Measurements from ENCODE around the gene RGS7.
"Not testable (repeated sequence)": the region's sequence is repeated elsewhere in the genome, so short reads cannot be mapped to it uniquely, and the experiment has no call there.

RGS7 gene

GRCh38 chr1:240895424-240895823 is 461.6 kb downstream of the RGS7 start:
- DNase-seq: not testable (repeated sequence)

GRCh38 chr1:240888787-240889048 is 468.3 kb downstream of the RGS7 start:
- DNase-seq: no peak

- DNase-seq: peak; percentile 20
Observed at GRCh38 chr1:240888039-240888786, 468.8 kb downstream of the RGS7 start.

DNA sequence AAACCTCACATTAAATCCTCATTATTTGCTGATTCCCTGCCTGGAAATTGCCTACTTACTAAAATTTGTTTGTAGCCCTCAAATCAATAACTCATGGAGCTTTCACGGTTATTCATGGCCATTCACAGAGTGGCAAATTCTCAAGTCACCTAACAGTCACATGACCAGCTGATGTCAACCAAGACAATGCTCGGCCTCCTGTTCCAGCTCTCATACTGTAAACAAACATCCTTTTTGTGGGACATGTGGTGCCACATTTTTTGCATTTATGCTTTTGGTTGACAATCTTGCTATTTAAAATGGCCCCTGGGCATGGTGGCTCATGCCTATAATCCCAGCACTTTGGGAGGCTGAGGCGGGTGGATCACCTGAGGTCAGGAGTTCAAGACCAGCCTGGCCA is 473.5 kb downstream of the RGS7 start:
- DNase-seq: no peak

GRCh38 chr1:240882656-240883308 is 474.2 kb downstream of the RGS7 start:
- not testable (repeated sequence) for DNase-seq

DNA sequence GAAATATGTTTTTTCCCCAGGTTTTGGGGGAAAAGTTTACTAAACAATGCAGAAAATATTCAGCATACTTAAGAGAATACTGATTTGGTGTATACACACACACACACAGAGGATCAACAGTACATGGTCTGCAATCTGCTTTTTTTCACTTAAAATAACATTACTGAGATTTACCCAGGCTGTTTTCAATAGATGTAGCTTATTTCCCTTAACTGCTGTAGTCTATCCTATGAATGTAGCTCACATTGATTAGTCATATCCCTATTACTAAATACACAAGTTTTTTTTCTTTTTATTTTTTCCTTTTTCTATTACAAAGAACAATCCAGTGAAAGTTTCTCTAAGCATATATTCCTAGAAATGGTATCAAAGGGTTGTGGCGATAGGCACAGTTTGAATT is 478.4 kb downstream of the RGS7 start:
- DNase-seq: no peak

- no peak for DNase-seq
Observed at GRCh38 chr1:240877605-240878004, 479.4 kb downstream of the RGS7 start.

DNA sequence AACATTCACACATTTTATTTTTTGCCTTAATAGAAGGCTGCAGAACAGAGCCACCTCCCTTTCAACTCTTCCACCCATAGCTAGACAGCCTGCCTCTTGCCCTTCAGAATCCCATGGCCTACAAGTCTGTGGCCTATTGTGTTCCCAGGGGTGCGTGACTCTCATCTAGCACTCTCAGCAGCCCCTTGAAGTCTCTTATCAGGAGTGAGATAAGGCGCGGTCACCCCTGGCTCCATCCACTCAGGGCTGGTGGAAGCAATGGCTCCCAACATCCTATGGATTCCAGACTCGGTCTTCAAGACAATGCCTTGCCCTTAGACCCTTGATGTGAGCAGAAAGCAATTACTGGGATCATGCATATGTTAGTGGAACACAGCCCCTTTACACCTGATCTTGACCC is 480.9 kb downstream of the RGS7 start:
- no peak for DNase-seq

DNA sequence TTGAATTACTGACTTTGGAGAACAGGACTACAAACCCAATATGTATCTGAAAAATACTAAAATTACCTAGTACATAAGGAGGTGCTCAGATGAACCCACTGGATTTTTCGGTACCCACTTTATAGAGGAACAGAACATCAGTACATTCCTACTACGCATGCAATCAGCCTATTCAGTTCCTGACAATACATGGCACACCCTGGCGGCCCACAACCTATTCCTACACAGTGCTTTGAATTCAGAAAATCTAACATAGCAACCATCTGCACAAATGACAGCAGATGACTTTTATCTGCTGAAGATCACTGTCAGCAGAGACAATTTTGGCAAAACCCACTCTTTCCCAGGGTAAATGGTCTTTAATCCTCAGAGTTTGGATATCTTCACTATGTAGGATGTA is 487.9 kb downstream of the RGS7 start:
- DNase-seq: no peak

DNA sequence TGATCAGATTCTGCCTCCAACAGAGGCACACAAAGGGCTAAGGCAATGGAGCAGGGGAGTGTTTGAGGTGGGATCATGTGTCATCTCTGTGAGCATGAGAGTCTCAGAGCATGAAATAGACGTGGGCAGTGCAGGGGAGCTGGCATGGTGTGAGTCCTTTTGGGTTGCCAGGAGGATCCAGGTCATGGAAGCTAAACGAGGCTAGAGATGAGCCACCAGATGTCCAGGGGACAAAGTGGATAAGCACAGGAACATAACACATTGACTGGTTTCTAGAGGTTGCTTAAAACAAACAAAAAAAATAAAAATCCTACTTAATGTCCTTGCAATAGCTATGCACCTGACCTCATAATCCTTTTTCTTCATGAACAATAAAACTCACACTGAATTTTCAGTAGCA is 490.3 kb downstream of the RGS7 start:
- no peak for DNase-seq

DNA sequence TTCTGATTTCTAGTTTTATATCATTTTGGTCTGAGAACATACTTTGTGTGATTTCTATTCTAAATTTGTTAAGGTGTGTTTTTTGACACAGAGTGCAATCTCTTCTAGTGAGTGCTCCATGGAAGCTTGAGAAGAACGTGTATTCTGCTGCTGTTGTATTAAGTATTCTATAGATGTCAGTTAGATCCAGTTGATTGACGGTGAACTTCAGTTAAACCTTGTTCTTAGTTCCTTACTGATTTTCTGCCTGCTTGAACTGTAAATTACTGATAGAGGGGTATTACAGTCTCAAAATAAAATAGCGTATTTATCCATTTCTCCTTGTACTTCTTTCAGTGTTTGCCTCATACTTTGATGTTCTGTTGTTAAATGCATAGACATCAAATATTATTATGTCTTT is 497.0 kb downstream of the RGS7 start:
- DNase-seq: no peak

DNA sequence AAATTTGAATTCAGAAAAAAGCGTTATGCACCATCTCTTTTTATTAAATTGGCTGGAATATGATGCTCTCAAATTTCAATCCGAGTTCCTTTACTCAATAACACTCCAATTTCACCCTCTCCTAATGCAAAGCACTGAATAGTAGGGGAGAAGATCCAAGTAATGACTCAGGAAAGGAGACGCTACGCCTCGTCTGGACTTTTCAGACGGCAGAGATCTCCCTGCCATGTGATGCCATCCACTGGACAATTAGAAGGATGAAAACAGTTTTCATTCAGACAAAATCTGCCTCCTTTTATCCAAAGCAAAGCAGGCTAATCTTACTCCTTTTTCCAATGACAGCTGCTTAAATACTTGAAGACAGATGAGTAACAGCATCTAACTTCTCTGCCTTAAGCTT is 502.6 kb downstream of the RGS7 start:
- DNase-seq: no peak

DNA sequence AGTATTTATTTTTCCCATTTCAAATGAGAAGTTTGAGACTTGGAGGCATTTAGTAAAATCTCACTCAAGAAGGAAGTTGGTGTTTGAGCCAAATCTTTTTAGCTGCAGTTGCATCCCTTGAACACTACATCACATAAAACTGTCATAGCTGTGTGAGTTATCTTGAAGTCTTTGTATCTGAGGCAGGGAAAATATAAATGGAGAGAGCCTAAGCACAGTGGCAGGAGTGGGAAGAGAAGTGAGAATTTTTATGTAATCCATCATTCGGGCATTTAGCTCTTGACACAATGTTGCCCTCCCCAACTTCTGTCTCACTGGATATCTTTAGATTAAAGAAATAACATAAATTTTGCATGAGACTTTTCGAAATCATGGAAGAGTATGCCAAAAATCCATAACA is 509.7 kb downstream of the RGS7 start:
- no peak for DNase-seq

GRCh38 chr1:240844486-240844885 is 512.5 kb downstream of the RGS7 start:
- DNase-seq: no peak

DNA sequence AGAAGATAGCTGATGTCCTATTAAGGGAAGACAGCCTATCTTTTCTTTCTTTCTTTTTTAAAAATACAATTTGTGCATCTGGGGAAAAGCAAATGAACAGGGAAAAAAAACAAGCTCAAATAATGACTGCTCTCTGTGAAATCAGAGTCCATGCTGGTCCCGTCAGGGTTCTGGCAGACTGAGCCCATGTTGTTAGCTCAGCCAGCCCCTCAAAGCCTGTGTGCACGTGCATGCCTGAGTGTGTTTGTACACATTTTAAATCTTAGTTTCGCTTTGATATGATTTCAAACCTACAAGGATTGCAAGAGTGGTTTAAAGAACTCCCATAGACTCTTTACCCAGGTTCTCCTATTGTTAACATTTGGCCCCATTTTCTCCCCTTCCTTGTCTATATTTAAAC is 513.2 kb downstream of the RGS7 start:
- no peak for DNase-seq

DNA sequence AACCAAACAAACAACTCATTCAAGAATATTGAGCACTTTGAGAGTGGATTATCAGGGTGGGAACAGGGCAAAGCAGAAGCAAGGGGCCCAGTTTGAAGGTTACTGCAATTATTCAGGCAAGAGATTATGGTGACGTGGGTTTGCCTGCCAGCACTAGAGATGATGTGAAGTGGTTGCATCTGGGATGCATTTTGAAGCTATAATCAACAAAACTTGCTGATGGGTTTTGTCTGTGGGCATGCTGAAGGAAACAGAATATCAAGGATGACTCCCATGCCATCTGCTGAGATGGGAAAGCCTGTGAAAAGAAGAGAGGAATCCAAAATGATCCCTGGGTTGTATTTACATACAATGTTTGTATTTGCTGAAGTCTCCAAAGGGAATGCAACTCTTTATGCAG is 520.7 kb downstream of the RGS7 start:
- no peak for DNase-seq

DNA sequence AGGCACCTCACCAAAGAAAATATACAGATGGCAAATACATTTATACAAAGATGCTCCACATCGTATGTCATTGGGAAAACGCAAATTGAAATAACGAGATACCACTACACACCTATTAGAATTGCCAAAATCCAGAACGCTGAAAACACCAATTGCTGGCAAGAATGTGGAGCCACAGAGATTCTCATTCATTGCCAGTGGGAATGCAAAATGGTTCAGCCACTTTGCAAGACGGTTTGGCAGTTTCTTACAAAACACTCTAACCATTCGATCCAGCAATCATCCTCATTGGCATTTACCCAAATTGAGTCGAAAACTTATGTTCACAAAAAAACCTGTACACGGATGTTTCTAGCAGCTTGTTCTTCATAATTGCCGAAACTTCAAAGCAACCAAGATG is 521.7 kb downstream of the RGS7 start:
- DNase-seq: no peak

DNA sequence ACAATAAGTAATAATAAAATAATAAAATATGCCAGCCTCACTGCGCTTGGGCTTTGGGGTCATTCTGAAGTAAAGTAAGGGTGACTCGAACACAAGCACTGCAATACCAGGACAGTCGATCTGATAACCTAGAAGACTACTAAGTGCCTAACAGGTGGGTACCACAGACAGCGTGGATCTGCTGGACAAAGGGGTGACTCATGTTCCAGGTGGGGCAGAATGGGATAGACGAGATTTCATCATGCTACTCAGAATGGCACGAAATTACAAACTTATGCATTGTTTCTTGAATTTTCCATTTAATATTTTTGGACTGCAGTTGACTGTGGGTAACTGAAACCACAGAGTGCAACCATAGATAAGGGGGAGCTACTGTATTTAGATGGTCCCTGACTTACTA is 523.9 kb downstream of the RGS7 start:
- no peak for DNase-seq

- DNase-seq: no peak
Observed at GRCh38 chr1:240831922-240832321, 525.1 kb downstream of the RGS7 start.

DNA sequence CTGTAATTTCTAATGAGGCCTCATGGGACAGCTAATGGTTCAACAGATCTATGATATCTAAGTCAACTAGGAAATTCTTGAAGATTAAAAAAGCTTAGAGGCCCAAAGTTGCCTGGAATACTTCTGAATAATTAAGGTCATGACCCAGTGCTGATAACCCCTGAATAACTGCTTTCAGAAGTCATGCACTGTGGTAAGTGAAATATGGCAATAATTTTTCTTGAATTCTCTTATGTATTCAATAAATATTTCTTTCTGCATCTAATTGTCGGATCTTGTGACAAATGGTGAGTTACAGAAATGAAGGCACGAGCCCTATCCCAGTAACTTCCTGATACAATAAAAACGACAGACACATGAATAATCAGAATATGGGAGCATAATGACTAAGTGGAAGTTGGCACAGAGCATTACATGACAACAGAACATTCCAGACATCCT is 525.8 kb downstream of the RGS7 start:
- DNase-seq: no peak

- no peak for DNase-seq
Observed at GRCh38 chr1:240829487-240829886, 527.5 kb downstream of the RGS7 start.

DNA sequence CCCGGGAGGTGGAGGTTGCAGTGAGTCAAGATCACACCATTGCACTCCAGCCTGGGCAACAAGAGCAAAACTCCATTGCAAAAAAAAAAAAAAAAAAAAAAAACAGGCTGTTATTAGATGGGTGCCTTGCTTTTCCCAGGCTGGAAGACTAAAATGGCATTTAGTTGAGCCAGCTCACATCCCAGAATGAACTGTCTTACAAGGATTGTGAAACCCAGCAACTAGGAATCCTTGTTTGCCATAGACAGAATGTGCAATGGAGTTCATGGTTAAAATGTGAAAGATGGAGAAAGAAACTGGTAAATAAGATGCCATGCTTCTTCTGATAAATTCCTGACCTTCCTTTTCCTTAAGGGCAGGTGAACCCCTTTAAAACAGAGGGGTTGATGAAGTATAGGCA is 529.2 kb downstream of the RGS7 start:
- no peak for DNase-seq

- DNase-seq: no peak
Observed at GRCh38 chr1:240824238-240824637, 532.8 kb downstream of the RGS7 start.

DNA sequence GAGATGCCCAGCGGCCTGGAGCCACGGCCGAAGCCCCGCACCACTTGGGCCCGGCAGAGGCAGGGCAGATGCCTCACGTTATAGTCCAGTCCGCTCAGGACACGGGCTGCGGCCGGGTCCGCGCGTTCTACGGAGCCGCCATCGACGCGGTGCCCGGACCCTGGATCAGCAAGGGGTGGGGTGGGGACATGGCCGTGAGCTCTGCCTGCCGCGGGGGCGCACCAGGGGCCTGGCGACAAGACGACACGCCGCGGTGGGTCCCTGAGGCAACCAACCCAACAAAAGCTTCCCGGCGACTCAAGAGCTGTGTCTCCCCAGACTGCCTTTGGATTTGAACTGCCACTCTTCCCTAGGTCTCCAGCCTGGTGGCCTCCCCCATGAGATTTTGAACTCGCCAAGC is 533.6 kb downstream of the RGS7 start:
- no peak for DNase-seq

GRCh38 chr1:240821925-240822324 is 535.1 kb downstream of the RGS7 start:
- no peak for DNase-seq
